HCT116 (cell line): Measurements from ENCODE around the gene NDOR1. TPM values are rescaled to one million over a fixed set of nuclear protein-coding genes. Genes with fewer than 3 reads are reported as not detected.

Experiments
- ATAC-seq: fragments of 200-7000 bp; cut with Tn5 transposase; 2 replicates; pipeline ENCODE4 v1.9.1; 2020; ENCODE audit warnings: mild to moderate bottlenecking, moderate library complexity
- BruUV-seq: library from RNA; stranded (reverse); fragments of 400-500 nt; replicated peaks from 2 replicates; lab custom pipeline; 2021; lab: Mats Ljungman, UMichigan
- CTCF ChIA-PET: fragments of 300-600 bp; sonication (Branson Sonifier 250); formaldehyde crosslinking; loops from one replicate; lab custom pipeline; 2021; ENCODE audit warnings: antibody characterized with exemption; lab: Charles Lee
- POLR2A ChIA-PET: fragments of 300-600, 350-600 bp; sonication (Branson Sonifier 250); formaldehyde crosslinking; loops from one replicate; lab custom pipeline; 2021; ENCODE audit warnings: antibody characterized with exemption; lab: Charles Lee
- RAD21 ChIA-PET, 2 experiments: fragments of 300-600 bp; sonication (Branson Sonifier 250); formaldehyde crosslinking; loops; one replicate each; lab custom pipeline; 2023; ENCODE audit warnings: low total read pairs in 2 of 2; ENCODE audit not compliant: uncharacterized antibody in 2 of 2, unreplicated experiment in 2 of 2, low non-redundant PET in 1 of 2; lab: Charles Lee
- DNase-seq: peaks from one replicate; pipeline ENCODE4 v3.0.0-alpha.2; 2010; ENCODE audit warnings: low read depth, low spot score
- H2AFZ ChIP-seq: fragments of 200-600 bp; shearing (Covaris generic), sonication (generic); 2 replicates; pipeline ENCODE4 v1.6.1; 2017; ENCODE audit warnings: low read depth, mixed run types, mixed read lengths, antibody characterized with exemption, low read length; ENCODE audit not compliant: poor library complexity, severe bottlenecking
- H3K27ac ChIP-seq: 2 replicates; pipeline ENCODE4 v1.5.1; 2012; ENCODE audit warnings: low read depth, low read length
- H3K27me3 ChIP-seq: fragments of 200-600 bp; sonication (generic); 2 replicates; pipeline ENCODE4 v1.6.1; 2016; ENCODE audit warnings: mixed run types, low read length, mixed read lengths; ENCODE audit not compliant: insufficient read depth
- H3K36me3 ChIP-seq, 2 experiments: fragments of 200-500 bp in 1 of 2; fragments of 200-600 bp in 1 of 2; sonication (Bioruptor generic) in 1 of 2; sonication (generic) in 1 of 2; 2 replicates each; pipeline versions ENCODE4 v1.5.1 to v1.6.1; 2014 to 2016; ENCODE audit warnings: low read length in 2 of 2, inconsistent platforms in 1 of 2, mixed read lengths in 1 of 2, mixed run types in 1 of 2; ENCODE audit not compliant: insufficient read depth in 2 of 2, control insufficient read depth in 1 of 2
- H3K4me1 ChIP-seq, 2 experiments: fragments of 200-600 bp in 1 of 2; sonication (generic) in 1 of 2; 2 replicates each; pipeline versions ENCODE4 v1.5.1 to v1.6.1; 2012 to 2017; ENCODE audit warnings: low read length in 2 of 2, inconsistent platforms in 1 of 2, mild to moderate bottlenecking in 1 of 2, mixed read lengths in 1 of 2, mixed run types in 1 of 2, moderate library complexity in 1 of 2; ENCODE audit not compliant: insufficient read depth in 2 of 2, control insufficient read depth in 1 of 2
- H3K4me2 ChIP-seq: fragments of 200-600 bp; sonication (generic); 2 replicates; pipeline ENCODE4 v1.6.1; 2017; ENCODE audit warnings: mixed run types, low read length, mixed read lengths
- H3K4me3 ChIP-seq, 2 experiments: fragments of 200-600 bp in 1 of 2; sonication (generic) in 1 of 2; replicated peaks in 1 of 2; 2 replicates each; pipeline ENCODE4 v1.5.1; 2011 to 2016; ENCODE audit warnings: low read length in 2 of 2, control low read depth in 1 of 2, low read depth in 1 of 2, mild to moderate bottlenecking in 1 of 2, mixed read lengths in 1 of 2, mixed run types in 1 of 2
- H3K79me2 ChIP-seq: fragments of 200-600 bp; sonication (generic); 2 replicates; pipeline ENCODE4 v1.6.1; 2017; ENCODE audit warnings: mild to moderate bottlenecking, mixed run types, low read length, moderate library complexity, mixed read lengths; ENCODE audit not compliant: insufficient read depth
- H3K9ac ChIP-seq: fragments of 200-600 bp; sonication (generic); 2 replicates; pipeline ENCODE4 v1.6.1; 2016; ENCODE audit warnings: low read length, mixed read lengths
- H3K9me2 ChIP-seq: fragments of 200-600 bp; sonication (generic), shearing (Covaris generic); 2 replicates; pipeline ENCODE4 v1.6.1; 2017; ENCODE audit warnings: mixed run types, mild to moderate bottlenecking, moderate library complexity; ENCODE audit not compliant: insufficient read depth
- H3K9me3 ChIP-seq, 2 experiments: fragments of 200-500 bp in 1 of 2; fragments of 200-600 bp in 1 of 2; sonication (Bioruptor generic) in 1 of 2; sonication (generic) in 1 of 2; 2 replicates each; pipeline ENCODE4 v1.6.1; 2014 to 2017; ENCODE audit warnings: low read length in 2 of 2, mixed read lengths in 2 of 2, inconsistent platforms in 1 of 2, low read depth in 1 of 2, mild to moderate bottlenecking in 1 of 2, mixed run types in 1 of 2, moderate library complexity in 1 of 2; ENCODE audit not compliant: control insufficient read depth in 1 of 2, insufficient read depth in 1 of 2
- H4K20me1 ChIP-seq: fragments of 200-600 bp; sonication (generic), shearing (Covaris generic); 2 replicates; pipeline ENCODE4 v1.6.1; 2017; ENCODE audit warnings: mixed run types, mild to moderate bottlenecking, moderate library complexity; ENCODE audit not compliant: insufficient read depth
- ATF3 ChIP-seq: IDR thresholded peaks from 2 replicates; pipeline ENCODE4 v1.6.1; 2012
- CTCF ChIP-seq, 3 experiments: fragments of 200-600 bp in 1 of 3; sonication (generic) in 1 of 3; IDR thresholded peaks in 2 of 3; conservative IDR thresholded peaks in 1 of 3; 2 replicates each; pipeline ENCODE4 v1.5.1; 2012 to 2017; ENCODE audit warnings: low read depth in 2 of 3, low read length in 2 of 3, antibody characterized with exemption in 1 of 3, borderline replicate concordance in 1 of 3, control low read depth in 1 of 3, mild to moderate bottlenecking in 1 of 3, mixed read lengths in 1 of 3, mixed run types in 1 of 3, moderate library complexity in 1 of 3; ENCODE audit not compliant: insufficient read depth in 1 of 3
- EGR1 ChIP-seq: IDR thresholded peaks from 2 replicates; pipeline ENCODE4 v1.6.1; 2012; ENCODE audit warnings: low read depth
- ELF1 ChIP-seq: IDR thresholded peaks from 2 replicates; pipeline ENCODE4 v1.6.1; 2012; ENCODE audit warnings: low read depth, borderline replicate concordance
- FOSL1 ChIP-seq: IDR thresholded peaks from 2 replicates; pipeline ENCODE4 v1.6.1; 2012; ENCODE audit warnings: low read depth
- JUND ChIP-seq: IDR thresholded peaks from 2 replicates; pipeline ENCODE4 v1.6.1; 2012
- MAX ChIP-seq: IDR thresholded peaks from 2 replicates; pipeline ENCODE4 v1.6.1; 2012
- RAD21 ChIP-seq: IDR thresholded peaks from 2 replicates; pipeline ENCODE4 v1.6.1; 2012; ENCODE audit warnings: low read depth, mild to moderate bottlenecking
- REST ChIP-seq: IDR thresholded peaks from 2 replicates; pipeline ENCODE4 v1.6.1; 2012; ENCODE audit warnings: low read depth
- SP1 ChIP-seq: IDR thresholded peaks from 2 replicates; pipeline ENCODE4 v1.6.1; 2012; ENCODE audit warnings: low read depth
- TCF7L2 ChIP-seq: IDR thresholded peaks from 2 replicates; pipeline ENCODE4 v1.7.0; 2011; ENCODE audit warnings: borderline replicate concordance, inconsistent platforms; ENCODE audit not compliant: insufficient read depth, insufficient read length; ENCODE audit errors: extremely low read depth
- YY1 ChIP-seq: IDR thresholded peaks from 2 replicates; pipeline ENCODE4 v1.6.1; 2011; ENCODE audit warnings: low read length, low read depth, moderate library complexity, mild to moderate bottlenecking; ENCODE audit not compliant: insufficient replicate concordance; ENCODE audit errors: extremely low read depth
- ZBTB33 ChIP-seq: IDR thresholded peaks from 2 replicates; pipeline ENCODE4 v1.6.1; 2011; ENCODE audit warnings: mild to moderate bottlenecking, low read length, moderate library complexity; ENCODE audit not compliant: insufficient replicate concordance; ENCODE audit errors: extremely low read depth
- ZFX ChIP-seq: fragments of 450-650 bp; IDR thresholded peaks from 2 replicates; pipeline ENCODE4 v1.6.1; 2017
- intact Hi-C: fragments of 100-400 bp; cut with micrococcal nuclease; formaldehyde crosslinking; loops from 2 replicates; pipeline ENCODE4 v1.10.0; 2022
- total RNA-seq: library from RNA; stranded (reverse); gene quantifications from one replicate; pipeline ENCODE4 v1.2.1, GENCODE V29; 2021; ENCODE audit not compliant: unreplicated experiment

NDOR1 gene
- total RNA-seq, 1 experiment from 2014 or later = 28.4 TPM

- TF ChIP-seq RAD21 = no peak
- no peak for TF ChIP-seq MAX
- no peak for TF ChIP-seq ZFX
- no peak for TF ChIP-seq JUND
- no peak for TF ChIP-seq ELF1
- no peak for TF ChIP-seq CTCF (IDR thresholded peaks at IDR 0.05 in 2 of 3, conservative IDR thresholded peaks at IDR 0.05 in 1 of 3; ENCODE audit: borderline replicate concordance in 1 of 3, insufficient read depth in 1 of 3, low read depth in 2 of 3, low read length in 2 of 3)
- TF ChIP-seq FOSL1 = no peak
- TF ChIP-seq, all 23 proteins: peak for 0
Measured at GRCh38 chr9:137206602-137207001, 1.1 kb downstream of the NDOR1 start (continued).

GRCh38 chr9:137211532-137211931, 6.0 kb downstream of the NDOR1 start:
- Histone ChIP-seq H3K79me2 (peaks cover 11% of the 10 kb centered on the region), H3K4me1 (peaks cover 4 to 20% of the 10 kb centered on the region in 2 experiments), H3K4me2 (no peak overlapping the region), H4K20me1 (no peaks in the 10 kb centered on the region), H3K9ac (no peak overlapping the region), H3K27me3 (no peaks in the 10 kb centered on the region), H3K9me3 (no peaks in the 10 kb centered on the region), H3K9me2 (no peaks in the 10 kb centered on the region), H3K27ac (no peak overlapping the region), H3K4me3 (no peak overlapping the region), H3K36me3 (peaks cover 0 to 10% of the 10 kb centered on the region in 2 experiments; a peak in 1 of 4 replicates), H2AFZ (no peak overlapping the region)
- ChIA-PET RAD21 (no interaction called here), POLR2A (no interaction called here), CTCF (no interaction called here)
- BruUV-seq = no TSS peak
- intact Hi-C loops = no loop called here
- DNase-seq (no peak), ATAC-seq (no peak)
- TF ChIP-seq SP1 = no peak
- no peak for TF ChIP-seq EGR1
- TF ChIP-seq REST = no peak
- no peak for TF ChIP-seq ZBTB33
- no peak for TF ChIP-seq TCF7L2
- TF ChIP-seq CTCF (IDR thresholded peaks at IDR 0.05 in 2 of 3, conservative IDR thresholded peaks at IDR 0.05 in 1 of 3; ENCODE audit: borderline replicate concordance in 1 of 3, insufficient read depth in 1 of 3, low read depth in 2 of 3, low read length in 2 of 3) = no peak
- TF ChIP-seq RAD21 = no peak
- no peak for TF ChIP-seq YY1
- no peak for TF ChIP-seq ATF3
